Measurements from ENCODE around the gene AP2M1.
"Not testable (repeated sequence)": the region's sequence is repeated elsewhere in the genome, so short reads cannot be mapped to it uniquely, and the experiment has no call there.

Gene AP2M1

DNA sequence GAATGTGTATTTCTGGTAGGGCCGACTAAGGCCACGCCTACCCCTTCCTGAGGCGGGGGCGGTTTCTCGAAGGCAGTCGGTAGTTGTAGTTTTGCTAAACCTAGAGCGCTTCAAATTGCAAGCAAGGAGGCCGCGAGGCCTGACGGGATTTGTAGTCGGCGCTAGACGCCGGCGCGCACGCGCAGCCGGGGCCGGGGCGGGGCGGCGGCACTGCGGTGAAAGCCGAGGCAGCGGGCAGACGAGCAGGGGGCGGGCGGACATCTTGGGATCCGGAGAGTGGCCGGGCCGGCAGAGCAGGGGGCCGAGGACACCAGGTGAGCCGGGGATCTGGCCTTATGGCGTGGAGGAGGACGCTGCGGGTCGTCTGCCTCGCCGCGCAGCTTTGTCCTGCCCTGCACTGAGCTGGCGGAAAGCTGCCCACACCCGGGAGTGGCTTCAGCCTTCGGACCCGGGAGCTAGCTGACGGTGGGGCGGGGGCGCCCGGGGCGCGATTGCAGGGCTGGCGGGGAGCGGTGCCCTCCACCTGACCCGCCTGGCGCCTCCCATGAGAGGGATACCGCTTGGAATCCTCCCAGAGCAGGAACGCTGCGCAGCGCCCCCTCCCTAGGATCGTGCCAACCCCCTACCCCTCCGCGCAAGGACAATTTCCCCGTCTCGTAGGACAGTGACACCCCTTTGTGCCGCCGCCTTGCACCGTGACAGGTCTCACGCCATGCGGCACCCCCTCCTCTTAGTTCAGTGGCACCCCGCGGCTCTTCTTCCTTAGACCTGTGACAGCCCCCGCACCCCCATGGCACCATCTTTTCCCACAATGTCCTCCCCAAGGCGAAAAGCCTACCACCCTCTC is at the start of gene AP2M1:
TSS of gene AP2M1 (plus strand) at position 210 of the 847 bp plus-strand sequence. CDS start 2,139 bp downstream, outside the sequence.
- peak; percentile 99 for DNase-seq

DNA sequence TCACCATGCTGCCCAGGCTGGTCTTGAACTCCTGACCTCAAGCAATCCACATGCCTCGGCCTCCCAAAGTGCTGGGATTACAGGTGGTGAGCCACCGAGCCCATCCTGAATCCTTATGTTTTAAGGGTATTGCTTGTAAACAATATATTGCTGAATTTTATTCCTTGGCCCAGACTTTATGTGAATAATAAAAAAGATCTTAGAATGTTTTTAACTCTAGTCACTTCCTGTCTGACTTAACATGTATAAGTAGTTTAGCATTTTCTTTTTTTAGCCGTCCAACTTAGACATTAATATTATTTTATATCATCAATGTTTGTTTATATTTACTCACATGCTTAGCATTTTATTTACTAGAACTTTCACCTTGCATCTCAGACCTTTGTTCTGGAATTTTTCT is 48.6 kb upstream of the AP2M1 start:
- DNase-seq = no peak

DNA sequence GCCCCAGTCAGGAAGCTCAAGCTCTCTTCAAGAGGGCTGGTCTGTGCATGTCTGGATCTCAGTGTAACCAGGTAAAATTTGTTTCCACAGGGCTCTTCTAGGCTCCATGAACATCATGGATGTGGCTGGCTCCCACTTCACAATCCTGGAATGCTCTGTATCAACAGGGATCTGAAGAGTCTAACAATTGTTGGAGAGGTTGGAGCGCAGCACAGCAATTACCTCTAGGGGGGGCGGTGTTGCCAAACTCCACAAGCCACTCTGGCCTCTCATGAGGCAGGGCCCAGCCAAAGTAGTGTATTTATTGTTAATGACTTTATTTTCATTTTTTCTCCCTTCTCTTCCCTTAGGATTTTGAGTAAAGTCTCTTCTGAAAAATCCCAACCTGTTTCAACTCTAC is 45.6 kb upstream of the AP2M1 start:
- DNase-seq = no peak

DNA sequence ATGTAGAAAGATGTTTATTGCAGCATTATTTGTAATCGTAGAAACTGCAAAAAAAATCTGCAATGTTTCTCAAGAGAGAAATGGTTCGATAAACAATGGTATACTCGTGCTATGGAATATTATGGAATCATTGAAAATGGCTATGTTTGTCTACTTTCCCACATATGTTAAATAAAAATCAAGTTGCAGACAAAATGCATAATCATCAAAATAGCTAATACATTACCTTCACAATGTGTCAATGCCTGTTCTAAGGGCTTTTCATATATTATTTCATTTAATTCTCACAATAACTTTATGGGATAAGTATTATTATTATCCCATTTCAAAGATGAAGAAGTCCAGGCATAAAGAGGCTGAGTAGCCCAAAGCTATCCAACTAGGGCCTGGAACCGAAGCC is 41.7 kb upstream of the AP2M1 start:
- DNase-seq = no peak

DNA sequence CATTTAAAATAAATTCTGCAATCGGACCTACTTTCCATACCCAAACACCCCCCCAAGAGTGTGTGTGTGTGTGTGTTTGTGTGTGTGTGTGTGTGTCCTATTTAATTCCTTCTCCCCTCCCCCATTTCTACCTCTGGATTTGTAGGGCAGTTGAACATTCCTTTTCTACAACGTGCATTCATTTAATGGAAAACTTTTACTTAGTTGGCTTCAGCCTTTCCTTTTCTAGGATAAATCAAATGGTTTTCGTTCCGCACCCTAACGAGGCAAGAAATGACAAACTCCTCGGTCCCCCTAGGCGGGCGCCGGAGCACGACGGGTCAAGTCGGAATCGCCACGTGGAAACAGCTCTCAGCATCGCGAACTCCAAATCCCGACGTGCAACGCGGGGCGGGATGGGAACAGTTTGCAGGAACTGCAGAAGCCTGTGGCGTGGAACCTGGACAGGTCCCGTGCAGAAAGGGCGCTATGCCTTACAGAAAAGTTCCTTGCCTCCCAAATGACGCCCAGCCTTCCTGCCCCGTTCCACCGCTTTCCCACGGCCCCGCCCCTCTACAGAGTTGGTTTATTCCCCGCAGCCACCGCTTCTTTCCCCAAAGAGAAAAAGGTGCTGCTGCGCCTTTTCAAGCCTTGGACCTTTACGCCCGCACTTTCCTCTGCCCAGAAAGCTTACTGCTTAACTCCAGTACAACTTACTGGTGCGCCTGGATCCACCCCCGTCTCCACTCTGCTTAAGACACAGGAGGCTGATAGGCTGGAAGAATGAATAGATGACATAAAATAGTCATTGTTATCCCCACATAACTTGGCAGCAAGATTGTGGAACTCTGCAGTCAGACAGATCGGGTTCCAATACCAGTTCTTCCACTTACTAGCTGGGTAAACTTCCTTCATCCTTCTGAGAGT is 40.6 kb upstream of the AP2M1 start:
- DNase-seq = peak; percentile 83

DNA sequence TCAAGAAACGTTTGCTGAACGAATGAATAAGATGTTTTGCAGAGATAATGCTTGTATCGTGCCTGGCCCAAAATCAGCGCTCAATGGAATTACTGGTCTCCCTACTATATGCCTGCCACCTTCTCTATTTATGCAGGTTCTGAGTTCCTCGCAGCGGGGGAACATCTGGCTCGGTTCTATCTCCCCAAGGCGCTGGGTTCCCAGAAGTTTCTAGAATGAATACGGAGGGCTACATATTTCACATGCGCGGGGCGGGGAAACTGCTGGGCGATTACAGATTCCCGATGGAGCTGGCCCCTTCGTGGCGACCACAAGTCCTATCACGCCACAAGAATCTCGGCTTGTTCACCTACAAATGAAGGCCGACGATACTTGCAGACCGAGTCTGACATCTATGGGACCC is 39.9 kb upstream of the AP2M1 start:
- no peak for DNase-seq

DNA sequence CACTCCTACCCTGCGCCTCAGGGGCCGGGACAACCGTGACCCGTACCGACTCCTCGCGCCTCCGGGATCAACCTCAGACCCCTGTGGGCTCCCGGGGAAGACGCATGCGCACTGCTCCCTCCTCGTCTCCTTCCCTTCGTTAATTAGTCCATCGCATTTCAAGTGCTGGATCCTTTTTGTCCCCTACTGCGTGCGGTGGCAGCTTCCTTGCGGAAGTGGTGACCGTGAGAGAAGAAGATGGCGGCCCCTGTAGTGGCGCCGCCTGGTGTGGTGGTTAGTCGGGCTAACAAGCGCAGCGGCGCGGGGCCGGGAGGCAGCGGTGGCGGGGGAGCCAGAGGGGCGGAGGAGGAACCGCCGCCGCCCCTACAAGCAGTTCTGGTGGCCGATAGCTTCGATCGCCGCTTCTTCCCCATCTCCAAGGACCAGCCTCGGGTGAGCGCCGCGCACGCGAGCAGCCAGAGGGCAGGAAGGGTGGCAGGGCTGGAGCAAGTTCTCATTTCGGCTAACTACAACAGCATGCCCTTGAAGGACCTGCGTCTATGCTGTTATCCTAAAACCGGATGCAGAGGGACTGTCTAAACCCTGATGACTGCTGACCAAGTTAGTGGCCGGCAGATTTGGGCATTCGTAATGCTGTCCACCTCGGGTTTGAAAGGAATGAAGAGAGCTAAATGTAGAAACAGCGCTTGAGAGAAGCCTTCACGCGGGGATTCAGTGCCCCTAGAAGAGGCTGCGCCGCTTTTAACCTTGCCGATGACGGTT is 39.3 kb upstream of the AP2M1 start, which contains the start of gene EIF2B5:
TSS of gene EIF2B5 (plus strand) at position 210 of the 762 bp plus-strand sequence. CDS start at position 238, 28 bp downstream.
- DNase-seq = peak; percentile 94

DNA sequence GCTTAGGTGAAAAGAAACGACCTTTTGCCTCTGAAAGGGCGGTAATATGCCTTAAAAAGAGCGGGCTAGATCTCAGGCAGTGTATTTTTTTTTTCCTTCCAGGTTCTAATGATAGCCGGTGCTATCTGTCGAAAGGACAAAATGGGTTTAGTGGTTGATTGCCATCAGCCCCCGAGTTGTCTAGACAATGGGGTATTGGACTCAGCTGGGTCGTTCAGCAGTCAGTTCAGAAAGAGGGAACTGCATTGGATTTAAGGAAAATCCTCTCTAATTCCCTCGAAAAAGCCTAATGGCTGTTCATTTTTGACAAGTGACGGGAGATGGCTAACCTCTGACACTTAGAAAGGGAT is 38.8 kb upstream of the AP2M1 start:
- DNase-seq = no peak

DNA sequence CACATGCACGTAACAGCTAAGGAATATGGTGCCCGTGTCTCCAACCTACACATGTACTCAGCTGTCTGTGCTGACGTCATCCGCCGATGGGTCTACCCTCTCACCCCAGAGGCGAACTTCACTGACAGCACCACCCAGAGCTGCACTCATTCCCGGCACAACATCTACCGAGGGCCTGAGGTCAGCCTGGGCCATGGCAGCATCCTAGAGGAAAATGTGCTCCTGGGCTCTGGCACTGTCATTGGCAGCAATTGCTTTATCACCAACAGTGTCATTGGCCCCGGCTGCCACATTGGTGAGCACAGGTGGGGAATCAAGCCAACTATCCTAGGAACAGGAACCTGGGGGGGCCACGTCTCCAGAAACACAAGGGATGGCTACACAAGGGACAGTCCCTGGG is 34.2 kb upstream of the AP2M1 start:
- no peak for DNase-seq

DNA sequence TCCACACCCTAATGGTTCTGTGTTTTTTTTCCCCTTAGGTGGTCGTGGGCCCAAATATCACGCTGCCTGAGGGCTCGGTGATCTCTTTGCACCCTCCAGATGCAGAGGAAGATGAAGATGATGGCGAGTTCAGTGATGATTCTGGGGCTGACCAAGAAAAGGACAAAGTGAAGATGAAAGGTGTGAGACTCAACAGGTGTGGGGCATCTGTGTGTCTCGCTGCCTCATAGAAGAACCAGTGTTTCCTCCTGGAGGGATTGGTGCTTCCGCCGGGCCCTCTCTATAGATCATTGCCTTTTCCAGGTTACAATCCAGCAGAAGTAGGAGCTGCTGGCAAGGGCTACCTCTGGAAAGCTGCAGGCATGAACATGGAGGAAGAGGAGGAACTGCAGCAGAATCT is 32.5 kb upstream of the AP2M1 start:
- DNase-seq = no peak

DNA sequence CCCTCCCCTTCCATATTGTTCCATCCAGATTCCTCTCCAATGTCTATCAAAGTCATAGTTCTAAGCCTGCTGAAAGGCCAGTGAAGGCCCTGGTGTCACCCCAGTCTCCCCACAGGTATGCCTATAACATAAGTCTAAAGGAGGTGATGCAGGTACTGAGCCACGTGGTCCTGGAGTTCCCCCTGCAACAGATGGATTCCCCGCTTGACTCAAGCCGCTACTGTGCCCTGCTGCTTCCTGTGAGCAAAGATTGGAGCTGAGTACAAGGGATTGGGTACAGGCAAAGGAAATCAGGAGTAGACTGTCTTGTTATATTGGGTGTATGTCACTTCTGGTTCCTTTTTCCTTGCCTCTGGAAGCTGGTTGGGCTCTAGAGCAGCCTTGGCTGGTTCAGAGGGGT is 31.3 kb upstream of the AP2M1 start:
- no peak for DNase-seq

DNA sequence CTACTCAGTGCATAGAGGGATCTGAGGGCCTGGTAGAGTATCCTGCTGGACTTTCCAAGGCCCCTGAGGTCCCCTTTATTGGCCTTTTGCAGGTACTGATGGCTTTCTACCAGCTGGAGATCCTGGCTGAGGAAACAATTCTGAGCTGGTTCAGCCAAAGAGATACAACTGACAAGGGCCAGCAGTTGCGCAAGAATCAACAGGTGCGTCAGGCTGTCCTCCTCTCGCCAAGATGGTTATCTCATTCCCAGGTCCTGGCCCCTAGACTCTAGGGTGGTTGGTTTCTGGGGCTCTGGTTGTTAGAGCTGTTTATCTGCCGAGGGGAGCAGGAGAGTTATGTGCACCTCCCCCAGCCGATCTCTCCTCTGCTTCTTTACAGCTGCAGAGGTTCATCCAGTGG is 30.1 kb upstream of the AP2M1 start:
- DNase-seq = no peak

DNA sequence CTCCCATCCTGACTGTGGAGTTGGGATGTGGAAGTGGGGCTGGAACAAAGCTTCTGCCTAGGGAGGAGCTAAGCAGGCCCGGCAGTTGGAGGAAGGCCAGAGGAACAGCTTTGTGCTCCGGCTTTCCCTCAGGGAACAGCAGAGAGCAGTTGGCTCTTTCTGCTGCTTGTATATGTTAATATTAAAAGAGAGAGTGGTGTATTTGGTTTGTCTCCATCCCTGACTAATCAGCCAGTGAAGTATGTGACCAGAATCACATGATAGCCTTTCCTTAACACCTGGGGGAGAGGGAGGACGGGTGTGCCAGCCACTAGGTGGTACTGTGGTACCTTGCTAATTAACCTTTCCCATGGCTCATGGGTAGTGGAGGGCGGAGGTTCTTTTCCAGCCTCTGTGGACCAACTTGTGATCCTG is 29.5 kb upstream of the AP2M1 start:
- DNase-seq = peak; percentile 61

DNA sequence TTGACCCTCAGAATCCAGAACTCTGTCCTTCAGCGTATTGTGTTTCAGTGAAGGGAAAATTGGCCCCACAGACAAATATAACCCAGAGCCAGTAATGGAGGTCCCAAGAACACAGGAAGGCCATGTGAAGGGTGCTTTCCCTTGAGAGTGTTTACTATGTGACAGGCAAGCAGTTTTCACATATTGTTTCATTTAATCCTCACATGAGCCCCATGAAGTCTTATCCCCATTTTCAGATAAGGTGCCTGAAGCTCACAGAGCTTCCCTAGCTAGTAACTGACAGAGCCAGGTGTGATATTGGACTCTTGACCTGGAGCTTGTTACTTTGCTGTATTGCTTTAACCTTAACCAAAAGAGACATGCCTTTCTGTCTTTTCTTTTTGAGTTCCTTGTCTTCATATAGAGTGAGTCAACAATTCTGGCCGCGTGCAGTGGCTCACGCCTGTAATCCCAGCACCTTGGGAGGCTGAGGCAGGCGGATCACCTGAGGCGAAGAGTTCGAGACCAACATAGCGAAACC is 28.8 kb upstream of the AP2M1 start:
- no peak for DNase-seq

DNA sequence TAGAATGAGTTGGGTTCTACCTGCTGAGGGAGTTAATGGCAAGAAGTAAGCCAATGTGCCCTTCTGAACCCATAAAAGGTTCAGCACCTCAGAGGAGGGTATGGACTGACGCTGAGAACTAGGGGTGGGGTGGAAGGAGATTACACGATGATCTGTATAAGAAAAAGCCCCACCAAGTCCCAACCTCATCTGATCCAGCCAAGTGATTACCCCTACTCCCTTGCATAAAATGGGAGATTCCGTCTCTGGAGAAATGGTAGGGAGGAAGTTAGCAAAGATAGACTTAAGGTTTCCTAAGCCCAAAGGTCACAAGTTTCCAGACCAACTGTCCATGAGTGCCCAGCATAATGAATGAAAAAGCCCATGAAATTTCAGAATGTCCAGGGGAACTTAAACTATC is 26.6 kb upstream of the AP2M1 start:
- DNase-seq = no peak

DNA sequence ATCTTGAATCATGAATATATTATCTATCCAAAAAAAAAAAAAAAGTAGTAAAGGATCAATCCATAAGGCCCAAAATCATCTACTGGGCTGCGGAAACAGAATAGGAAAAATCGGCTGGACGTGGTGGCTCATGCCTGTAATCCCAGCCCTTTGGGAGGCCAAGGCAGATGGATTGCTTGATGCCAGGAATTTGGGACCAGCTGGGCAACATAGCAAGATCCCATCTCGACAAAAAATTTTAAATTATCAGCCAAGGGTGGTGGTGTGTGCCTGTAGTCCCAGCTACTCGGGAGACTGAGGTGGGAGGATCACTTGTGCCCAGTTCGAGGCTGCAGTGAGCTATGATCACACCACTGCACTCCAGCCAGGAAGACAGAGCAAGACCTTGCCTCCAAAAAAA is 25.5 kb upstream of the AP2M1 start:
- DNase-seq = no peak

DNA sequence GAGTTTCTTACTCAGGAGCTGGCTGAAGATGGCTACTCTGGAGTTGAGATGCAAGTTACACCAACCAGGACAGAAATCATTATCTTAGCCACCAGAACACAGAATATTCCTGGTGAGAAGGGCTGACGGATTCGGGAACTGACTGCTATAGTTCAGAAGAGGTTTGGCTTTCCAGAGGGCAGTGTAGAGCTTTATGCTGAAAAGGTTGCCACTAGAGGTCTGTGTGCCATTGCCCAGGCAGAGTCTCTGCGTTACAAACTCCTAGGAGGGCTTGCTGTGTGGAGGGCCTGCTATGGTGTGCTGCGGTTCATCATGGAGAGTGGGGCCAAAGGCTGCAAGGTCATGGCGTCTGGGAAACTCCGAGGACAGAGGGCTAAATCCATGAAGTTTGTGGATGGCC is 24.9 kb upstream of the AP2M1 start:
- not testable (repeated sequence) for DNase-seq

DNA sequence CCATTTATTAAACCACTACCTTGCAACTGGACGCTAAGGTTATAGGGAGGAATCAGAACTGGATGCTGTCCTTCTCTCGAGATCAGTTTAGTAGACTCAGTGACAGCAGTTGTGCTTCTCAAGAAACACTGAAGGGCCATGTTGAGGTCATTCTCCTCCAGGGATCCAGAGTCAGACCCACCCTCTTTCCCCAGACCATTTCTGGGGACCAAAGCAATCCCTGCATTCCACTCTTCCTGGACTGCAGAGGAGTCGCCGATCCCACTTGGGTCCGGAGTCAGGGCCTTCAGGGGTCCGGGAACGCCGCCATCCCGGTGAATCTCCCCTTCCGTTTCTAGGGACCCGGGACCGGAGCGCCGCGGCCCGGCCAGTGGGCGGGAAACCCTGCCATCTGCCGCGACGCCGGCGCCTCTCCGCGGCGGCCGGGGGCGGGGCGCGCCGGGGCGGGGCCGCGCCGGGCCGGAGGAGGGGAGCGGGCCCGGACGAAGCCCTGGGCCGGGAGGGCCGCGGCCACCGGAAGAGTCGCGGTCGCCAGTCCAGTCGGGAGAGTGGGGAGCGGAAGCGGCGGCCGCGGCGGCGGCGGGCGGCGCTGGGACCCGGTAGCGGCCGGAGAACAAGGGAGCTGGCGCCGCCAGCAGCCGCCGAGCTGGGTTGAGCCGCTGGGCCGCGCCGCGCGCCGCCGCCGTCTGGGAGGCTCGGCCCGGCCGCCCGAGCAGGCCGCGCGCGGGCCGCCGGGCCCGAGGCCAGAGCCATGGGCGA is 19.6 kb upstream of the AP2M1 start, which contains the start of gene DVL3:
TSS of gene DVL3 (plus strand) at position 493 of the 759 bp plus-strand sequence. CDS start at position 752, 259 bp downstream.
- DNase-seq = no peak

DNA sequence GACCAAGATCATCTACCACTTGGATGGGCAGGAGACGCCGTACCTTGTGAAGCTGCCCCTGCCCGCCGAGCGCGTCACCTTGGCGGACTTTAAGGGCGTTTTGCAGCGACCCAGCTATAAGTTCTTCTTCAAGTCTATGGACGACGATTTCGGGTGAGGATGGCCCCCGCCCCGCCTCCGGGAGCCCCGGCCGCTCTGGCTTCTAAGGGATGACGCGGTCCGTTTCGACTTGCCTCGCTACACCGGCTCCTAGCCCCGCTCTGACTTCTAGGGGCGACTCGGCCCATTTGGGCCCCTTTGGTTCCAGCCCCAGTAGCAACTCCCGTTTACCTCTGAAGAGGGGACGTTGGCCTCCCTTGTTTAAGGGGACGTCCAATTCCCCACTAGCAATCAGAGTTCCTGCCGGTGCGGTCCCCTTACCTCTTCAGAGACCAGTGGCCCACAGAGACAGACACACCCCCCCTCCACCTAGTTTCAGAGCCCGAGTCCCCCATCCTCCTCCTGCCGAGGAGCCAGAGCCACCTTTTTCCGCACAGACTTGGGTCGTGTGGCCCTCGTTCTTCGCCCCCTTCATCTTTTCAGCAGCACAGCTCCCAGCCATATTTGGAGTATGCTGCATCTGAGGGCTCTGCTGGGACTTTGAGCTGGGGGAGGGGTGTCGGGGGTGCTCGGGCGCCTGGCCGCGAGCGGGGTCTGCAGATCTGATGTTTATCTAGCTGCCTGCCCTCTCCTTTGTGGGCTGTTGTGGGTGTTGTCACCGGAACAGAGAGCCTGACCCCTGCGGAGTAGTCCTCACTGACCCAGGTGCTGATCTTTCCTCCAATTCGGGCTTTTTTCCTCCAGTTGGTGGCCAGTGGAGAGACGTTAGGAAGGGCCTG is 18.8 kb upstream of the AP2M1 start:
- DNase-seq = no peak

DNA sequence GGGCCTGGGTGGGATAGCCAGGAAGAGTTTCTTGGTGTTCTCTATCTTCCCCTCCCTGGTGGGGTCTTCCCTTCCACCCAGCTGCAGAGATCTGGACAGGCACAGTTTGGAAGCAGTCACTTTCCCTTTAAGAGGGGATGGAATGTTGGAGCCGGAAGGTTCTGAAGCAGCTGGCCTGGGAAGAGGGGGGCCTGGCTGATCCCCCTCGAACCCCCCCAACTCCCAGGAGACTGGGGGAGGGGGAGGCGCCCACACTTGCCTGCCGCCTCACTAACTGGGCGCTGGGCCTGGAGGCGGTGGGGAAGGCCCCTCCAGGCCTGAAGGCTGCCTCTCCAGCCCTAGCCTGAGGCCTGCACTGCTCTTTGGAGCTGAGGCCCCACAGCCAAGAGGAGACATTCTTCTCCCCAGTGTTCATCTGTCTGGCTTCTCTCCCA is 18.1 kb upstream of the AP2M1 start:
- no peak for DNase-seq

DNA sequence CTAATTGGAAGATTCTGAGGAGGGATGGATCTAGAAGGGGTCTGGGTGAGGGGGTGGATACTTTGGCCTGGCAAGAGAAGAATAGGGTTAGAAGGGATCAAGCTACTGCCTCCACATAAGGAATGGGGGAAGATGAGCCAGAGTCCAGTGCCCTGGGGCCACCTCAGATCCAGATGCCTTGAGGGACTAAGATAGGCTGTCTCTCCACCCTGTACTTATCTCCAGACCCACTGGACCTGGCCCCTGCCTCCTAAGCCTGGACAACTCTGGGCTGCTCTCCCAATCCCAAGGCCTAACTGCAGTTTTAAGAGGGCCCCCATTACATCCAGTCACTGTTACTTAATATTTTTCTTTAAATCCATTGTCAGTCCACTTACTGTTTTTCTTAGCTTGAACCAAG is 17.4 kb upstream of the AP2M1 start:
- no peak for DNase-seq
